ENCODE results near the gene ELMO1. TPM values are rescaled to one million over a fixed set of nuclear protein-coding genes. Genes with fewer than 3 reads are reported as not detected.

Gene ELMO1
- total RNA-seq, 2 experiments from 2014 or later, result 68.0 to 74.4 TPM

DNA sequence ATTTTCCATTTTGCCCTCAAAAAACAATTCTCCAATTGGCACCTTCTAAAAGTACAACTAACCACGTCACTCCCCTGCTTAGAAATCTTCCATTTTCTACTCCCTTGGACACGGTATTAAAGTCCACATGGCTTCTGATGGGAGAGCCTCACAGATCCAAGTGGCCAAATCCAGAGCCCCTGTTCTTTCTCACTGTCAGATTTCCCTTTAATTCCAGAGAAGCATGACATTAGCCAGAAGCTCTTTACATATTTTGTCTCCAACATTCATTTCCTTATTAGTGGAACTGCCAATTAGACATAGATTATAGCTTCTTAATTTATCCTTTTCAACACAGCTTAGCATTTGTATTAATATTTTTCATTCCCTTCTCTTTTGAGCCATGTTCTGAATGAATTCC, 118.7 kb downstream of the ELMO1 start:
- peaks cover 3% of the 10 kb centered on the region for H3K9me3 Mint-ChIP-seq
- peaks cover 32% of the 10 kb centered on the region for H3K4me1 Mint-ChIP-seq
- DNase-seq, result no peak
- peaks cover 67% of the 10 kb centered on the region for H3K36me3 Mint-ChIP-seq
- H3K27me3 Mint-ChIP-seq, result no peaks in the 10 kb centered on the region
- no peak overlapping the region for H3K27ac Mint-ChIP-seq
- no peak overlapping the region for H3K4me3 Mint-ChIP-seq

DNA sequence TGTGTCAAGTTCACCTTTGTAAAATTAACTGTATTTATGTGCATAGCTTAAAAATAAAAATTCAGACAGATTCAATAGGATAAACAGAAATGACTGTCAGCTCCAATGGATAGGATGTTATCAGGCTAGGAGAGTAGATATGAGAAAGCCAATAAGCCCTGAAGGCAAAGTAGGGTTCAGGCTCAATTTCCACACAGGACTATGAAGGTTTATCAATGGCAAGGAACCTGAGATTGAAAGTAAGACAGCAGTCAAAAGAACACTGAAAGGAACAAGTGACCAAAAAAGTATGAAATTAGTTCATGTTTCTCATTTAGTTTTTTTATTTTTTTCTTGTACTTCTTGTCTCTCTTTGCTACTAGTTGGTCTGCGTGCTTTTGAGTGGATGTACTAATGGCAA, 121.4 kb downstream of the ELMO1 start:
- Mint-ChIP-seq H3K27me3 (no peaks in the 10 kb centered on the region), H3K36me3 (peaks cover 54% of the 10 kb centered on the region), H3K4me1 (peaks cover 18% of the 10 kb centered on the region), H3K27ac (no peak overlapping the region), H3K9me3 (peaks cover 3% of the 10 kb centered on the region), H3K4me3 (no peak overlapping the region)
- DNase-seq, result no peak

- H3K9me3 Mint-ChIP-seq, result no peaks in the 10 kb centered on the region
- H3K36me3 Mint-ChIP-seq, result peaks cover 34% of the 10 kb centered on the region
- DNase-seq, result no peak
- no peaks in the 10 kb centered on the region for H3K27me3 Mint-ChIP-seq
- no peak overlapping the region for H3K27ac Mint-ChIP-seq
- H3K4me1 Mint-ChIP-seq, result peaks cover 12% of the 10 kb centered on the region
- no peak overlapping the region for H3K4me3 Mint-ChIP-seq
These were observed 124.7 kb downstream of the ELMO1 start for GRCh38 chr7:37323966-37324365.

- H3K27me3 Mint-ChIP-seq, result no peaks in the 10 kb centered on the region
- peaks cover 11% of the 10 kb centered on the region for H3K4me1 Mint-ChIP-seq
- DNase-seq, result no peak
- H3K4me3 Mint-ChIP-seq, result no peak overlapping the region
- H3K36me3 Mint-ChIP-seq, result peaks cover 27% of the 10 kb centered on the region
- no peak overlapping the region for H3K27ac Mint-ChIP-seq
- H3K9me3 Mint-ChIP-seq, result no peaks in the 10 kb centered on the region
These were observed 125.8 kb downstream of the ELMO1 start for GRCh38 chr7:37322831-37323230.

- Mint-ChIP-seq H3K4me1 (peaks cover 11% of the 10 kb centered on the region), H3K9me3 (peaks cover 3% of the 10 kb centered on the region), H3K36me3 (peaks cover 25% of the 10 kb centered on the region), H3K27ac (no peak overlapping the region), H3K27me3 (no peaks in the 10 kb centered on the region), H3K4me3 (no peak overlapping the region)
- no peak for DNase-seq
These were observed 127.7 kb downstream of the ELMO1 start for GRCh38 chr7:37320848-37321468.

- Mint-ChIP-seq H3K36me3 (peaks cover 22% of the 10 kb centered on the region), H3K27ac (no peak overlapping the region), H3K4me3 (no peak overlapping the region), H3K9me3 (peaks cover 3% of the 10 kb centered on the region), H3K27me3 (no peaks in the 10 kb centered on the region), H3K4me1 (peaks cover 11% of the 10 kb centered on the region)
- no peak for DNase-seq
These were observed 128.4 kb downstream of the ELMO1 start for GRCh38 chr7:37320140-37320847.

- no peak overlapping the region for H3K4me3 Mint-ChIP-seq
- H3K4me1 Mint-ChIP-seq, result peaks cover 20% of the 10 kb centered on the region
- H3K27me3 Mint-ChIP-seq, result no peaks in the 10 kb centered on the region
- H3K9me3 Mint-ChIP-seq, result peaks cover 3% of the 10 kb centered on the region
- H3K27ac Mint-ChIP-seq, result no peak overlapping the region
- H3K36me3 Mint-ChIP-seq, result peaks cover 32% of the 10 kb centered on the region
- peak; percentile 9 for DNase-seq
These were observed 130.1 kb downstream of the ELMO1 start for GRCh38 chr7:37318541-37318940.

- DNase-seq, result no peak
- H3K4me1 Mint-ChIP-seq, result peaks cover 39% of the 10 kb centered on the region
- H3K27ac Mint-ChIP-seq, result no peak overlapping the region
- H3K4me3 Mint-ChIP-seq, result no peak overlapping the region
- no peaks in the 10 kb centered on the region for H3K27me3 Mint-ChIP-seq
- peaks cover 3% of the 10 kb centered on the region for H3K9me3 Mint-ChIP-seq
- H3K36me3 Mint-ChIP-seq, result peaks cover 47% of the 10 kb centered on the region
These were observed 132.6 kb downstream of the ELMO1 start for GRCh38 chr7:37315772-37316715.

GRCh38 chr7:37312608-37313007, 136.1 kb downstream of the ELMO1 start:
- H3K27me3 Mint-ChIP-seq, result no peaks in the 10 kb centered on the region
- no peak for DNase-seq
- H3K4me1 Mint-ChIP-seq, result peaks cover 58% of the 10 kb centered on the region
- H3K36me3 Mint-ChIP-seq, result peaks cover 78% of the 10 kb centered on the region
- H3K27ac Mint-ChIP-seq, result no peak overlapping the region
- H3K9me3 Mint-ChIP-seq, result peaks cover 11% of the 10 kb centered on the region
- H3K4me3 Mint-ChIP-seq, result no peak overlapping the region

DNA sequence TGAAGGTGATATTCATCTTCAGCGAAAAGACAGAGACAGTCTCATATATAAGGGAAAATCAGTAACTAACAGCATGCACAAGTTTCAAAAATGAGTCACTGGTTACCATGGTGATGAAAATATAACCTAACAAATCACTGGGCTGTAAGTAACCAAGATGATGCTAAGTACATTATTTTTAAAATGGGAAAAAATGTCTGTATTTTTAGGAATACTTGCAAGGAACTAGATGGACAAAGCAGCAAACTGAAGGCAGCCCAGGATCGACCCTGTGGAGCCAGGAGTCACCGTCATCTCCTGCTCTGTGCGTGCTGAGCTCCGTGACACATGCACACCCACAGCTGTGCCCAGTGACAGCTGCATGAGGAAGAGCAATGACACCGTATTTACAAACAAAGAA, 137.3 kb downstream of the ELMO1 start:
- peak overlapping the region; percentile 69 for H3K27ac Mint-ChIP-seq
- peaks cover 80% of the 10 kb centered on the region for H3K36me3 Mint-ChIP-seq
- DNase-seq, result peak; percentile 7
- peaks cover 9% of the 10 kb centered on the region for H3K9me3 Mint-ChIP-seq
- no peaks in the 10 kb centered on the region for H3K27me3 Mint-ChIP-seq
- peaks cover 52% of the 10 kb centered on the region for H3K4me1 Mint-ChIP-seq
- H3K4me3 Mint-ChIP-seq, result no peak overlapping the region

DNA sequence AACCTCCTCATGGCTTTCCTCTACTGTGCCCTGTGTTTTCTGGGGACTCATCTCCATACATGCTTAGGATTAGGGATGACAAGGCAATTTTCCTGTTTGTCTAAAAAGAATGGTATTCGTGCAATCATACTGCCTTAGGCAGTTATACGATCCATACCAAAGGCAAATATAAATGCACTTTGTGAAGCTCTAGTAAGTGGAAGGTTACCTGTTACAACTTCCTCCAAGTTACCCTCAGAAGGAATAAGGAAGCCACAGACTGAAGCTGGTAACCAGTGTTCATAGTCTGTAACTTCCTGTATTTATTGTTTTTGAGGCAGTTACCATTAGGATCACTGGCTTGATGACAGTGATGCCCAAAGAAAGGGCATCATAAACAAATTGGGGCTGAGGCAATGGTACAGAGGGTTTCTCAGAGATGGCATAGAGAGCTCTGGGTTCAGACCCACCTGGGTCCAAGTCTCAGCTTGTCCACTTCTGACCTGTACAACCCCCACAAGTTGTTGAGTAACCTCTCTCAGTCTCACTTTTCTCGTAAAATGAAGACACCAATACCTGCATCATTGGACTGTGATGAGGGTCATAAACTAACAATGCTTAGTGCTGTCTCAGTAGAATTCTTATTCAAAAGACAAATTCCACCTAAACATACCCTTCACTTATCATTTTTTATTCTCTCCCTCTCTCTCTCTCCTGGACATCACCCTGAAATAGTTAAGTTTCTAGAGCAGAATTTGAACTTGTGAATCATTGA, 138.2 kb downstream of the ELMO1 start:
- H3K27ac Mint-ChIP-seq, result peak overlapping the region; percentile 17
- peaks cover 8% of the 10 kb centered on the region for H3K9me3 Mint-ChIP-seq
- no peak for DNase-seq
- peaks cover 51% of the 10 kb centered on the region for H3K4me1 Mint-ChIP-seq
- peaks cover 86% of the 10 kb centered on the region for H3K36me3 Mint-ChIP-seq
- H3K4me3 Mint-ChIP-seq, result no peak overlapping the region
- no peaks in the 10 kb centered on the region for H3K27me3 Mint-ChIP-seq

- Mint-ChIP-seq H3K27ac (no peak overlapping the region), H3K36me3 (peaks cover 87% of the 10 kb centered on the region), H3K27me3 (no peaks in the 10 kb centered on the region), H3K4me3 (no peak overlapping the region), H3K4me1 (peaks cover 50% of the 10 kb centered on the region), H3K9me3 (peaks cover 8% of the 10 kb centered on the region)
- no peak for DNase-seq
These were observed 139.2 kb downstream of the ELMO1 start for GRCh38 chr7:37309493-37309892.

DNA sequence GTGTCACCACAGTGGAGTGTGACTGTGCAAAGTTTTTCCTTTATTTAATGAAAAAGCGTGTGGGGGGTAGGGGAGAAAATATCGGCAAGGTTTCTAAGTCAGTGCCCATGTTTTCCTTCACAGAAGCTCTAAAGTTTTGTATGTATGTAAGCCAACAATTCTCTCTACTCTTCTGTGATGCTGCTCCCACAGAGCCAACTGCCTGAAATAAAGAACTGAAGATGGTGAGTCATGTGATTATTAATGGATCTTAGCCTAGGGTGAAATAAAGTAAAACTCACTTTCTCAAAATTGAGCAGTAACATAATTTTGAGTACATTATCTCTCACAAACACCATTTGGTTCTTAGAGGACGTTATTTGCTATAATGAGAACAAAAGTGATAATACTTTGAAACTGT, 143.7 kb downstream of the ELMO1 start:
- peaks cover 11% of the 10 kb centered on the region for H3K9me3 Mint-ChIP-seq
- no peaks in the 10 kb centered on the region for H3K27me3 Mint-ChIP-seq
- H3K4me3 Mint-ChIP-seq, result no peak overlapping the region
- peaks cover 84% of the 10 kb centered on the region for H3K36me3 Mint-ChIP-seq
- H3K4me1 Mint-ChIP-seq, result peaks cover 18% of the 10 kb centered on the region
- no peak overlapping the region for H3K27ac Mint-ChIP-seq
- no peak for DNase-seq

DNA sequence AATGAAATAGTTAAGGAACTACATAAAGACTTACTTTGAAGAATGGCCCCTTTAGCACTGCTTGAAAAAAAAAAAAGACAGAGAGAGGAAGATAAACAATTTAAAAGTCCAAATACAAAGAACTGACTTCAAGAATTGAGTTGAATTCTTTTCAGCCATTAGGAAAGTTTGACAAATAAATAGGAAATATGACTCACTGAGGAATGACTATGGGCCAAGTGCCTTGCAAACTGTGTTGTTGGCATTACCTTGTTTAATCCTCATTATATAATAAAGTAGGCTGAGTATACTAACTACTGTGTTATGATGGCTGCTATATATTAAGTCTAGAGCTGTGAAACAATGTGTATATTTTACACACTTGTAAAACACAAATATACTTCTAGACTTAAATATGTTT, 151.1 kb downstream of the ELMO1 start:
- Mint-ChIP-seq H3K27ac (no peak overlapping the region), H3K4me3 (no peak overlapping the region), H3K9me3 (peaks cover 2% of the 10 kb centered on the region), H3K4me1 (peaks cover 9% of the 10 kb centered on the region), H3K27me3 (no peaks in the 10 kb centered on the region), H3K36me3 (peaks cover 26% of the 10 kb centered on the region)
- no peak for DNase-seq
